ACHN (cell line): ENCODE data around the gene HELZ.

Experiments used
- DNase-seq: peaks from one replicate; pipeline ENCODE4 v3.0.0-alpha.2; 2015
- in situ Hi-C: cut with HindIII; loops from 2 replicates; pipeline ENCODE4 v1.10.0; 2017; ENCODE audit warnings: low sequenced_read_pairs, low pct_ligation_motif_present, low pct_unique_long_range_greater_than_20kb

HELZ gene

GRCh38 chr17:67032985-67033384, 212.0 kb downstream of the HELZ start:
- no peak for DNase-seq
- in situ Hi-C loops: no loop called here

- no peak for DNase-seq
- in situ Hi-C loops: no loop called here
Measured at GRCh38 chr17:67032382-67032781, 212.6 kb downstream of the HELZ start.

GRCh38 chr17:67030641-67031040, 214.4 kb downstream of the HELZ start:
- DNase-seq: no peak
- in situ Hi-C loops: no loop called here

GRCh38 chr17:67027031-67027628, 217.9 kb downstream of the HELZ start:
- in situ Hi-C loops: no loop called here
- DNase-seq: no peak

GRCh38 chr17:67026341-67026740, 218.7 kb downstream of the HELZ start:
- in situ Hi-C loops: no loop called here
- no peak for DNase-seq

- in situ Hi-C loops: no loop called here
- DNase-seq: no peak
Measured at GRCh38 chr17:67025216-67025792, 219.7 kb downstream of the HELZ start.

GRCh38 chr17:67024736-67025135, 220.3 kb downstream of the HELZ start:
- in situ Hi-C loops: no loop called here
- DNase-seq: no peak

GRCh38 chr17:67022451-67022810, 222.6 kb downstream of the HELZ start:
- no peak for DNase-seq
- in situ Hi-C loops: no loop called here

- in situ Hi-C loops: no loop called here
- DNase-seq: no peak
Measured at GRCh38 chr17:67021743-67022450, 223.1 kb downstream of the HELZ start.

- no peak for DNase-seq
- in situ Hi-C loops: no loop called here
Measured at GRCh38 chr17:67021196-67021595, 223.8 kb downstream of the HELZ start.
